ENCODE data around the gene P2RX3. TPM values are rescaled to one million over a fixed set of nuclear protein-coding genes. Genes with fewer than 3 reads are reported as not detected.

Gene P2RX3
- total RNA-seq, 1 donor from 2014 or later = not detected

- no peak for TF ChIP-seq CTCF (IDR thresholded peaks at IDR 0.05; ENCODE audit: unreplicated experiment)
- no peak overlapping the region for H3K27ac Mint-ChIP-seq
- H3K27me3 Mint-ChIP-seq = peaks cover 13% of the 10 kb centered on the region
- no peak for DNase-seq (ENCODE audit: low spot score, unreplicated experiment)
- H3K4me1 Mint-ChIP-seq (ENCODE audit: low read depth) = peaks cover 10% of the 10 kb centered on the region
- H3K36me3 Mint-ChIP-seq (ENCODE audit: insufficient read depth) = no peaks in the 10 kb centered on the region
- H3K9me3 Mint-ChIP-seq (ENCODE audit: low read depth) = no peaks in the 10 kb centered on the region
- H3K4me3 Mint-ChIP-seq (ENCODE audit: low read depth) = no peak overlapping the region
Observed at GRCh38 chr11:57344826-57345225, 6.7 kb downstream of the P2RX3 start.

GRCh38 chr11:57345555-57346211 lies 7.5 kb downstream of the P2RX3 start:
- Mint-ChIP-seq H3K36me3 (ENCODE audit: insufficient read depth) (no peaks in the 10 kb centered on the region), H3K9me3 (ENCODE audit: low read depth) (no peaks in the 10 kb centered on the region), H3K27me3 (peaks cover 9% of the 10 kb centered on the region), H3K4me1 (ENCODE audit: low read depth) (peaks cover 6% of the 10 kb centered on the region), H3K27ac (peak overlapping the region; percentile 89), H3K4me3 (ENCODE audit: low read depth) (no peak overlapping the region)
- DNase-seq (ENCODE audit: low spot score, unreplicated experiment) = peak; percentile 68
- peak; percentile 88 for TF ChIP-seq CTCF (IDR thresholded peaks at IDR 0.05; ENCODE audit: unreplicated experiment)

- H3K4me3 Mint-ChIP-seq (ENCODE audit: low read depth) = no peak overlapping the region
- H3K9me3 Mint-ChIP-seq (ENCODE audit: low read depth) = peaks cover 4% of the 10 kb centered on the region
- H3K27me3 Mint-ChIP-seq = peaks cover 4% of the 10 kb centered on the region
- peaks cover 6% of the 10 kb centered on the region for H3K4me1 Mint-ChIP-seq (ENCODE audit: low read depth)
- no peak for TF ChIP-seq CTCF (IDR thresholded peaks at IDR 0.05; ENCODE audit: unreplicated experiment)
- no peaks in the 10 kb centered on the region for H3K36me3 Mint-ChIP-seq (ENCODE audit: insufficient read depth)
- H3K27ac Mint-ChIP-seq = no peak overlapping the region
- no peak for DNase-seq (ENCODE audit: low spot score, unreplicated experiment)
Observed at GRCh38 chr11:57347336-57347735, 9.2 kb downstream of the P2RX3 start.

- peaks cover 4% of the 10 kb centered on the region for H3K27me3 Mint-ChIP-seq
- no peak for TF ChIP-seq CTCF (IDR thresholded peaks at IDR 0.05; ENCODE audit: unreplicated experiment)
- peaks cover 4% of the 10 kb centered on the region for H3K9me3 Mint-ChIP-seq (ENCODE audit: low read depth)
- H3K4me3 Mint-ChIP-seq (ENCODE audit: low read depth) = no peak overlapping the region
- DNase-seq (ENCODE audit: low spot score, unreplicated experiment) = no peak
- peaks cover 6% of the 10 kb centered on the region for H3K4me1 Mint-ChIP-seq (ENCODE audit: low read depth)
- H3K36me3 Mint-ChIP-seq (ENCODE audit: insufficient read depth) = no peaks in the 10 kb centered on the region
- H3K27ac Mint-ChIP-seq = no peak overlapping the region
Observed at GRCh38 chr11:57348052-57348451, 9.9 kb downstream of the P2RX3 start.

- no peaks in the 10 kb centered on the region for H3K36me3 Mint-ChIP-seq (ENCODE audit: insufficient read depth)
- H3K27ac Mint-ChIP-seq = peak overlapping the region; percentile 3
- no peak for DNase-seq (ENCODE audit: low spot score, unreplicated experiment)
Observed at GRCh38 chr11:57348636-57349313, 10.6 kb downstream of the P2RX3 start.

More at GRCh38 chr11:57348636-57349313, 10.6 kb downstream of the P2RX3 start:
- Mint-ChIP-seq H3K9me3 (ENCODE audit: low read depth) (peaks cover 4% of the 10 kb centered on the region), H3K4me3 (ENCODE audit: low read depth) (no peak overlapping the region), H3K4me1 (ENCODE audit: low read depth) (peaks cover 8% of the 10 kb centered on the region), H3K27me3 (peaks cover 4% of the 10 kb centered on the region)
- TF ChIP-seq CTCF (IDR thresholded peaks at IDR 0.05; ENCODE audit: unreplicated experiment) = no peak
